HTERT RPE-1 (cell line): ENCODE results near the gene ERICH6.
"Not testable (repeated sequence)": the region's sequence is repeated elsewhere in the genome, so short reads cannot be mapped to it uniquely, and the experiment has no call there.

ENCODE experiments used
- in situ Hi-C: fragments of 300-500 bp; cut with MboI; formaldehyde crosslinking; loops from 4 replicates; pipeline ENCODE4 v1.14.3; 2020; ENCODE audit warnings: low sequenced_read_pairs

The ERICH6 gene

DNA sequence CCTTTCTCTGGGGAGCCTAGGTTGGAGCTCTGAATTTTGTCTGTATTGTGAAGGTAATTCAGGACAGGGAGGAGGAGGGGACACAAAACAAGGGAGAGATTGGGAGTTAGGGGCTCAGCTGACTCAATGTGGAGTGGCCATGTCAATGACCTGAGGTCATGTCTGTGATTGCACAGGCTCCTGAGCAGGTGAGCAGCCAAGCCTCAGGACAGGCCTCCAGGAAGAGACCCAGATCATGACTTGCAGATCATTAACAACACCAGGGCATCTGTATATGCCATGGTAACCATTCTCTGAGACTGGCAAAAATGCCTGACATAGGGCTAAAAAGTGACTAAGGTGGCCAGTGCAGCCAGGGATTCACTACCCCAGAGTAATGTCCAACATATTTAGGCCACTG lies 20.9 kb downstream of the ERICH6 start:
- in situ Hi-C loops, result no loop called here

DNA sequence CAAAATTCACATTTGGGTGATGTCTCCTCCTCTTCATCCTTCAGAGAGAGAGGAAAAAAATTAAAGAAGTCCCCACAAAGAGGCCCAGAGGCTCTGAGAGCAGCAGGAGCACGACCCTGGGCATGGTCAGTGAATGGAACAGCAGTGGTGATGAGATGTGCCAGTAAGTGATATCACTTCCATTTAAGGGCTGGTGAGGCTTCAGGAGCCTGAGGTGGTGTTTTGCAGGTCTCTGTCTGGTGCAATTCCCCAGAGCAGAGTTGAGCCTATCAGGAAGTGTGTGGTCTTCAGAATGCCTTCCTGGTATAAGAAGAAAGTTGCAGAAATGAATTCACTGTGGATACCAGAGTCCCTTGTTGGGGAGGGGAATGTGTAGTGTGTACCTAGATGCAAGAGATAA lies 21.4 kb downstream of the ERICH6 start:
- in situ Hi-C loops, result no loop called here

GRCh38 chr3:150681057-150681456 lies 22.7 kb downstream of the ERICH6 start:
- in situ Hi-C loops, result no loop called here

- in situ Hi-C loops, result no loop called here
Measured at GRCh38 chr3:150680562-150680961, 23.2 kb downstream of the ERICH6 start.

GRCh38 chr3:150675587-150675986 lies 28.1 kb downstream of the ERICH6 start:
- in situ Hi-C loops, result no loop called here

GRCh38 chr3:150673966-150674365 lies 29.8 kb downstream of the ERICH6 start:
- in situ Hi-C loops, result no loop called here

DNA sequence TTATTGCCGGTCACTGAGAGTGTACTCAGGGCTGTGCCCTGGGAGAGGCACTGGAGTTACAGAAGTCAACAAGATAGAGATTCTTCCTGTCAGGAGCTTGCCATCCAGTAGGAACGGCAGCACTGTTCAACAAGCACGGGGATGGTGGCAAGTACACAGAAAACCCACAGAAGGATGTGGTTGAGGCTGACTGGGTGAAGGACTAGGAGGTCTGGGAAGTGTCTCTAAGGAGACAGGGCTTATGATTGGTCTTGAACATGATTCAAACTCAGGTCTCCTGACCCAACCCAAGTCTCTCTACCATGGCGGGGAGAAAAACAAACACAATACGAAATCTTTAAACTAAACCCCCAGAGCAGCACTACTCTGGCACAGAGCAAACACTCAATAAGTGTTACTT lies 37.6 kb downstream of the ERICH6 start:
- in situ Hi-C loops, result no loop called here

- in situ Hi-C loops, result no loop called here
Measured at GRCh38 chr3:150663461-150663860, 40.3 kb downstream of the ERICH6 start.

DNA sequence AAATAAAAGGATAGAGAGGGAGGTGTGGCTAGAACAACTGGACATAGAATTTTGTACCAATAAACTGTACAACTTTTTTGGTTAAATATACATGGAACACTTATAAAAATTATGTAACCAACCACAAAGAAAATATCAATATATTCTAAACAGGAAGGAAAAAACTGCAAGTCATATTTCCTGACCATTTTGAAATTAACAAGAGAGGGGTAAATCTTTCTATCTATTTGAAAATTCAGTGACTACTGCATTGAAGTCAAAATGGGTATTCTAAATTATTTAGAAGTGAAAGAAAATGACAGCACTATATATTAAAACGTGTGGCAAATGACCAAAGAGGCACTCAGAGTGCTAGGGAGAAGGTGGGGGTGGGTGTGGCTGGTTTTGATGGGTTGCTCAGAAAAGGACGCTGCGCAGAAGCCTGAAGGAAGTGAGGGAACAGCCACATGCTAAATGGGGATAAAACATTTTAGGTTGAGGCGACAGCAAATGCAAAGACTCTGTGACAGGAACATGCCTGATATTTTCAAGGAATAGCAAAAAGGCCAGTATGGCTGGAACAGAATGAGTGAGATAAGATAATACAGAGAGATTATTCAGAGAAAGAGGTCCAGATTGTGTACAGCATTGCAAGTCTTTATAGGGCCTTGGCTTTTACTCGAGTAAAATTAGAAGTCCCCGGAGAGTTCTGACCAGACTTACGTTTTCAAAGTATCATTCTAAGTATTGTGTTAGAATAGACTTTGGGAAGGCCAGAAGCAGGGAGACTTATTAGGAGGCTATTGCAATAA lies 41.1 kb downstream of the ERICH6 start:
- in situ Hi-C loops, result no loop called here

GRCh38 chr3:150656316-150656715 lies 47.4 kb downstream of the ERICH6 start:
- in situ Hi-C loops, result no loop called here

DNA sequence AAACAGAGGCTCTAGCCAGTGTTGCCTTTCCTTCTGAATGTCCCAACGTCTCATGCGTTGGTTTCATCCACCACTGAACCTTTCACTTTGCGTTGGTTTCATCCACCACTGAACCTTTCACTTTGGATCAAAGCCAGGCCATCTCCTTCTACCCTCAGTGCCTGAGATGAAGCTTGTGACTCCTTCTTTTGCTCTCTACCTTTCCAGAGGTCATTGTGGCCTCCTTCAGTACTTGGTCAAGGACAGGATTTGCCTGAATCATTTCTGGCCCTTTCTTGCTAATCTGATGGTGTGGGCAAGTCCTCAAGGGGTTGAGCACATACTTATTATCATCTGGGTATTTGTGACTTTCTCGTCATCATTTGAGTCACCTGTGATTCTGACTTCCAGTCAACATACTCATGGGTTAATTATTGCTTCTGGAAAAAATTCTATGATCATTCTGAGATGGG lies 50.6 kb downstream of the ERICH6 start:
- in situ Hi-C loops, result no loop called here

DNA sequence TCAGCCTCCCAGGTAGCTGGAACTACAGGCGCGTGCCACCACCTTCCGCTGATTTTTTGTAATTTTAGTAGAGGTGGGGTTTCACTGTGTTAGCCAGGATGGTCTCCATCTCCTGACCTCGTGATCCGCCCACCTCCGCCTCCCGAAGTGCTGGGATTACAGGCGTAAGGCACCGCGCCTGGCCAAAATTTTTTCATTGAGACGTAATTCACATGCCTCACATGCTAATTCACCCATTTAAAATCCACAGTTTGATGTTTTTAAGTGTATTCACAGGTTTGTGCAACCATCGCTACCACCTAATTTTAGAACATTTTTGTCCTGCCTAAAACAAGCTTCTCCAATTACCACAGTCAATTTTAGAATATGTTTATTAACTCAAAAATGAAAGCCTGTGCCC lies 63.5 kb downstream of the ERICH6 start:
- in situ Hi-C loops, result no loop called here

DNA sequence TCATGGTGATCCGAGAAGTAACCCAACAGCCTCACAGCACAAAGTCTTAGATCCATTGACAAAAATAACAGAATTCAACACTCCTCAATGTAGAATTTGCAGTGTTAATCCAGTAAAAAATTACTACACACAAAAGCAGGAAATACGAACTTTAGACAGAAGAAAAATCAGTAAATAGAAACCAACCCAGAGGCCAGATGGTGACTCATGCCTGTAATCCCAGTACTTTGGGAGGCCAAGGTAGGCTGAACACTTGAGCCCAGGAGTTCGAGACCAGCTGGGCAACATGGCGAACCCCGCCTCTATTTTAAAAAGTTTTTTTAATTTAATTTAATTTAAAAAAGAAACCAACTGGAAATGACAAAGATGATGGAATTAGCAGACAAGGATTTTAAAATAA lies 64.5 kb downstream of the ERICH6 start:
- in situ Hi-C loops, result no loop called here

GRCh38 chr3:150636258-150636657 lies 67.5 kb downstream of the ERICH6 start:
- in situ Hi-C loops, result no loop called here

DNA sequence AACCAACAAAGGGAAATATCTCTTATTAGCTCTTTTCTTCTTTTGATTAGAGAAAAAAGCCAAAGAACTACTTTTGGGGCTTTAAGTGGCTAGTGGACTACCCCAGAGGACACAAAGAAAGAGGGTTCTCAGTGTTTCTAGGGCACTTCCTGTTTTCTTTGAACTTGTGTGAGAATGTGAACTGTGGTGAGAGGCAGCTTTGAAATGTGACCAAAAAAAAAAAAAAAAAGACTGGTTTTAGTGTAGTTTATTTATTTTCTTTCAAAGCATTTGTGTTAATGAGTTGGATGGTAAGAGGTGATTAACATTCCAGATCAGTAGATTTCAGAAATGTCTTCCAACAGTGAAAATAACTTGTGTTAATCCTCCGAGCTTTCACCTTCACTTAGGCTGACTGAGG lies 68.2 kb downstream of the ERICH6 start:
- in situ Hi-C loops, result no loop called here

- in situ Hi-C loops, result no loop called here
Measured at GRCh38 chr3:150635076-150635475, 68.6 kb downstream of the ERICH6 start.

- in situ Hi-C loops, result no loop called here
Measured at GRCh38 chr3:150631515-150632221, 72.1 kb downstream of the ERICH6 start.

DNA sequence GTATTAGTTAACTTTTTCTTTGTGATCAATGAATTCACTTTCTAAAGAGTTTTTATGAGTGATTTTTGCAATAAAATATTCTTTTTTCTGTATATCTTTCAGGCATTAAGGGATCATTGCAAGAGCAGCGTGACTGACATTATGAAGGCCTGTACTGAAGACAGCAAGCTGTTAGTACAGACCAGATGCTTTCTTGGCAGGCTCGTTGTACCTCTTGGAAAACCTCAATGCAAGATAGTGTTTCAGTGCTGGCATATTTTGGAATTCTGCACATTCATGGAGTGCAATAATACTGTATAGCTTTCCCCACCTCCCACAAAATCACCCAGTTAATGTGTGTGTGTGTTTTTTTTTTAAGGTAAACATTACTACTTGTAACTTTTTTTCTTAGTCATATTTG lies 76.2 kb downstream of the ERICH6 start:
- in situ Hi-C loops, result no loop called here

DNA sequence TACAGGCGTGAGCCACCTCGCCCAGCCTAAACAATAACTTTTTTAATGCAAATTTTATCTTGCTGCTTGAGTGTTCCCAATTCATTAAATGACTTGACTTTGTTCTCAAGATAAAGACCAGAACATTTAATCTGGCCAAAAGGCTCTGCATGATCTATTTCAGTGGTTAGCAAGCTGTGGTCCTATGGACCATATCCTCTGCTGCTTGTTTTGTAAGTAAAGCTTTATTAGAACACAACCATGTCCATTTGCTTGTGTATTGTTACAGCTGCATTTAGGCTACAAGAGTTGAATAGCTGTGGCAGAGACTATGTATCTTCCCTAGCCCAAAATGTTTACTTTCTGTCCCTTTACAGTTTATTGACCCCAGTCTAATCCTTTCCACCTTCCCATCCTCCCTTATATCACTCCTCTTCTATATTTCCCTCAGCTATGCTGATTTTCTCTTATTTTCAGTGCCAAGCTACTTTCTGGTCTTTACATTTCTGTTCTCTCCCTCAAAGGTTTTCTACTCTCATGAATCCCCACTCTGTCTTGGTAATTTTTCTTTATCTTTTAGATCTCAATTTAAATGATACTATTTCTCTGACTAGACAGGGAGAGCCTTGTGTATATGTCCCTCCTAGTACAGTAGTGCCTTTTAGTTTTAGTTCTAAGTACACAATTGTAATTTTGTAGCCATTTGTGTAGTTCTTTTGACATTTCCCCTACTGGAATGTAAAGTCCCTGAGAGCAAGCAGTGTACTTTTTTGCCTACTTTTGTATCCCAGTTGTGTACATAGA lies 77.4 kb downstream of the ERICH6 start:
- in situ Hi-C loops, result no loop called here

DNA sequence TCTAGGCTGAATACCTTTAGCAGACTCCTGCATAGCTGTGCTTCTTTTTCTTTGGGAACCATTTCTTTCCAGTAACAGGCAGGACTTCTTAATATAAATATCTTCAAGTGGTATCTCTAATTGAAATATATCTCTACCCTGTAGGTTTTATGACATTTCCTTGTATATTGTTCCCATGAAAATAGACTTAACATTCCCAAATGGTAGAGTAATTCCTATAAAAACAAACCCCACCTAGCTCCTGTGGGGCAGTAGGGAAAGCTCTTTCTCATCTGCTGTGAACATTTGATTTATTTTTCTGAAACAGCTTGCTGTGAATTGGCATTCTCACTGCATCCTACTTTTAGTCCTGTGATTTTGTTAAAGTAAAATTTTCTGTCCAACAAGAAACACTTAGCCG lies 79.8 kb downstream of the ERICH6 start:
- in situ Hi-C loops, result no loop called here

DNA sequence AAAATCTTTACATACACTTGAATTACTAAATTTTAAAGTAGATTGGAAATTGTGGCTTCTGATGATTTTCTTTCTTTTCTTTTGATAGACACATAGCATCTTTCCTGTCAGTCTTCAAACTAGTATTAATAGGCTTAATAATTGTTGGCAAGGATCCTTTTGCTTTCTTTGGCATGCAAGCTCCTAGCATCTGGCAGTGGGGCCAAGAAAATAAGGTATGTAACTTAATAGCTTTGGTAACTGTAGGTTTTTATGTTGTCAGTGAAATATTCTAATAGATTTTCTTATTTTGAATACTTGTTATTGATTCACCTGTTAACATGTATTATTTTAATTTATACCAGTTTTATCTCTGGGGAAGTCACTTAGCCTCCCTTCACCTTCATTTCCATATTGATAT lies 80.8 kb downstream of the ERICH6 start:
- in situ Hi-C loops, result not testable (repeated sequence)
